ENCODE measurements around the gene TENM4.

Gene TENM4

DNA sequence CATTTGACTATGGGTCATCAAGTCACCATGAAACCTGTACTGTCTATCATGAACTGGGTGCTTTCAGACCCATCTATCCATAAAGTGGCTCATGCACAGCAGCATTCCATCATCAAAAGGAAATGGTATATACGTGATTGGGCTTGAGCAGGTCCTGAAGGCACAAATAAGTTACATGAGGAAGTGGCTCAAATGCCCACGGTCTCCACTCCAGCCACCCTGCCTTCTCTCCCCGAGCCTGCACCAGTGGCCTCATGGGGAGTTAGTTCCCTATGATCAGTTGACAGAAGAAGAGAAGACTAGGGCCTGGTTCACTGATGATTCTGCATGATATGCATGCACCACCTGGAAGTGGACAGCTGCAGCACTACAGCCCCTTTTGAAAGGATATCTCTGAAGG, 312.5 kb downstream of the TENM4 start:
- Mint-ChIP-seq H3K4me3 (no peak overlapping the region), H3K27ac (no peak overlapping the region), H3K9me3 (ENCODE audit: low read depth) (peaks cover 18% of the 10 kb centered on the region), H3K27me3 (peaks cover 6% of the 10 kb centered on the region), H3K36me3 (peaks cover 3% of the 10 kb centered on the region), H3K4me1 (ENCODE audit: low read depth) (no peaks in the 10 kb centered on the region)

DNA sequence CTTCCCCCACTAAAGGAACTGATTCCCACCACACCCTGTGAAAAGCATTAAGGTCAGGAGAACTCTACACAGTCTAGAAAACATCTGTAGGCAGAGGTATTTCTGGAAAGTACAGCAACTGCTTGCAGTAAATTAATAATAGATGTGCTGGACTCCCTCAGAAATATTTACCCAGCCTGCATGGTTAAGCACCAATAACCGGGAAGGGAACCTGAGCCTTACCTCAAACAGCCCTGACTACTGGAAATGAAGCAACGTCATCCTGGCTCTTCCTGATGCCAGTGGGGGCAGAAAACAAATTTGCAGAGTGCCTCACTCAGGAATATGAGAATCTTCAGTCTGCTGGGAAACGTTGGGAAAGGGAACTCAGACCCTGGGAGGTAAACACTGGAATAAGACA, 318.1 kb downstream of the TENM4 start:
- no peak overlapping the region for H3K4me3 Mint-ChIP-seq
- peaks cover 3% of the 10 kb centered on the region for H3K36me3 Mint-ChIP-seq
- peaks cover 1% of the 10 kb centered on the region for H3K27me3 Mint-ChIP-seq
- H3K27ac Mint-ChIP-seq, result no peak overlapping the region
- no peaks in the 10 kb centered on the region for H3K4me1 Mint-ChIP-seq (ENCODE audit: low read depth)
- H3K9me3 Mint-ChIP-seq (ENCODE audit: low read depth), result peaks cover 12% of the 10 kb centered on the region

DNA sequence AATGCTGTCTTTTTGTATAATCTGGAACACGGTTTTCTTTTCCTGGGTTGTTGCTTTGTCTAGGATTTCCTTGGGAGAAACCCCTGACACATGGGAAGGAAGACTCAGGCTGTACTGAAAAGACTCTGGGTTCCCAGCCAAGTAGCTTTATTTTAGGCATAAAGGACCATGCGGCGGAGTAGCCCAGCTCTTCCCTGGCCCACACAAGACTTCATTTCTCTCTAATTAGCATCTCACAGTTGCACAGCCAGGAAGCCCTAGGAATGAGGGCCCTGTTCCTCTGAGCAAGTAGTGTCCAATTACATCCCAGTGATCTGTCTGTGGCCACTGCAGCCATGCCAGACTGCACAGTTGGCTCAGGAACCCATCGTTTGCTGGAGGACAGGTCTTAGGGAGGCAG, 319.5 kb downstream of the TENM4 start:
- no peak overlapping the region for H3K27ac Mint-ChIP-seq
- peaks cover 3% of the 10 kb centered on the region for H3K36me3 Mint-ChIP-seq
- H3K4me3 Mint-ChIP-seq, result no peak overlapping the region

GRCh38 chr11:79119491-79120284, 321.1 kb downstream of the TENM4 start:
- H3K4me1 Mint-ChIP-seq (ENCODE audit: low read depth), result no peaks in the 10 kb centered on the region
- H3K27ac Mint-ChIP-seq, result no peak overlapping the region
- no peaks in the 10 kb centered on the region for H3K9me3 Mint-ChIP-seq (ENCODE audit: low read depth)
- H3K4me3 Mint-ChIP-seq, result no peak overlapping the region
- no peaks in the 10 kb centered on the region for H3K27me3 Mint-ChIP-seq
- H3K36me3 Mint-ChIP-seq, result no peaks in the 10 kb centered on the region

More for the DNA sequence above, 319.5 kb downstream of the TENM4 start:
- Mint-ChIP-seq H3K4me1 (ENCODE audit: low read depth) (no peaks in the 10 kb centered on the region), H3K9me3 (ENCODE audit: low read depth) (peaks cover 8% of the 10 kb centered on the region), H3K27me3 (peaks cover 1% of the 10 kb centered on the region)

GRCh38 chr11:79117488-79117887, 323.3 kb downstream of the TENM4 start:
- Mint-ChIP-seq H3K36me3 (no peaks in the 10 kb centered on the region), H3K27me3 (no peaks in the 10 kb centered on the region), H3K4me3 (no peak overlapping the region), H3K9me3 (ENCODE audit: low read depth) (no peaks in the 10 kb centered on the region), H3K27ac (no peak overlapping the region), H3K4me1 (ENCODE audit: low read depth) (no peaks in the 10 kb centered on the region)

- Mint-ChIP-seq H3K4me1 (ENCODE audit: low read depth) (no peaks in the 10 kb centered on the region), H3K9me3 (ENCODE audit: low read depth) (no peaks in the 10 kb centered on the region), H3K27ac (no peak overlapping the region), H3K36me3 (no peaks in the 10 kb centered on the region), H3K4me3 (no peak overlapping the region), H3K27me3 (no peaks in the 10 kb centered on the region)
Observed at GRCh38 chr11:79116600-79116999, 324.2 kb downstream of the TENM4 start.

DNA sequence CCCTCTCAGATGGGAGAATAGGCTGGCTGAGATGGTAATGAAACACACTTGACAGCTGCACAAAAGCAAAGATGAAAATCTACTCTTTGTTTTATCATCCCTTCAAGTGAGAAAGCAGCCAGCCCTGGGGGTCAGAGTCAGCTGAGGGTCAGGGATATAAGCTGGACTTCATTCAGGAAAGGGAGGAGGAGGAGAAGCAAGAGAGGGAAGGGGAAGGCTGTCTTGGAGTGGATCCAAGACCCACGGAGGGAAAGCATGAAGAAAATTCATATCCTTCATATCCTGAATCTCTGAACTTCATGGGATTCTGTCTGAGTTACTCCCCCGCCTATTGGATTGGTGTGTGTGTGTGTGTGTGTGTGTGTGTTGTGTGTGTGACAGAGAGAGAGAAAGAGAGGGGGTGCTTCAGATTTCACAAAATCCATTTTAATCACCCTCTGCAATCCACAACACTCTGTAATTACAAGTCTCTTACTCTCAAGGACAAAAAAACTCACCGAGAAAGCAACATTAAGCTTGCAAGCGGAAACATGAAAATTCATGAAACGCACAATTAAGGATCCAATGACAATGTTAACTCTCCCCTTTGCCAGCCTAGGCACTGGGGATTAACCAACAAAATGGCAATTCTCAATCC, 327.7 kb downstream of the TENM4 start:
- H3K4me3 Mint-ChIP-seq, result no peak overlapping the region
- H3K4me1 Mint-ChIP-seq (ENCODE audit: low read depth), result no peaks in the 10 kb centered on the region
- no peaks in the 10 kb centered on the region for H3K27me3 Mint-ChIP-seq
- no peaks in the 10 kb centered on the region for H3K36me3 Mint-ChIP-seq
- H3K27ac Mint-ChIP-seq, result no peak overlapping the region
- no peaks in the 10 kb centered on the region for H3K9me3 Mint-ChIP-seq (ENCODE audit: low read depth)

- H3K4me3 Mint-ChIP-seq, result no peak overlapping the region
- no peaks in the 10 kb centered on the region for H3K36me3 Mint-ChIP-seq
- no peaks in the 10 kb centered on the region for H3K4me1 Mint-ChIP-seq (ENCODE audit: low read depth)
- H3K27ac Mint-ChIP-seq, result no peak overlapping the region
- no peaks in the 10 kb centered on the region for H3K9me3 Mint-ChIP-seq (ENCODE audit: low read depth)
- no peaks in the 10 kb centered on the region for H3K27me3 Mint-ChIP-seq
Observed at GRCh38 chr11:79110796-79111195, 330.0 kb downstream of the TENM4 start.

- Mint-ChIP-seq H3K9me3 (ENCODE audit: low read depth) (no peaks in the 10 kb centered on the region), H3K36me3 (no peaks in the 10 kb centered on the region), H3K27ac (no peak overlapping the region), H3K27me3 (no peaks in the 10 kb centered on the region), H3K4me1 (ENCODE audit: low read depth) (no peaks in the 10 kb centered on the region), H3K4me3 (no peak overlapping the region)
Observed at GRCh38 chr11:79110321-79110720, 330.5 kb downstream of the TENM4 start.

DNA sequence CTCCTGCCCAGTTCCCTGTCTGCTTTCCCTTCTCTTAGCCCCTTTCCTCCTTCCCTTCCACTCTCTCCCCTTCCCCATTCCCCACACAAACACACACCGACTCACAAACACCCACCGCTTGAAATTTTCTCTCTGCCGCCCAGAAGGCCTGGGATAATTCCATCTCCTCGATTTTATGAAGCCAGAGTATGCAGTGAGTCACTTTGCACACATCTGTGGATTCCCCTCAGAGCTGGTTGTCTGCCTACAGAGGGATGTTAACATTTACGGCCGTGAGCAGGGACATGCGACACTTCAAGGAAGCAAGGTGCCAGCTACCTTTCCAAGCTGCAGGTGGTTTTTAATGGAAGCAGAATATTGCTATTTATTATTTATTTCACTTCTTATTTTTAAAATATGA, 332.0 kb downstream of the TENM4 start:
- no peaks in the 10 kb centered on the region for H3K36me3 Mint-ChIP-seq
- H3K4me3 Mint-ChIP-seq, result no peak overlapping the region
- no peaks in the 10 kb centered on the region for H3K4me1 Mint-ChIP-seq (ENCODE audit: low read depth)
- H3K27ac Mint-ChIP-seq, result no peak overlapping the region
- H3K27me3 Mint-ChIP-seq, result no peaks in the 10 kb centered on the region
- no peaks in the 10 kb centered on the region for H3K9me3 Mint-ChIP-seq (ENCODE audit: low read depth)

GRCh38 chr11:79102840-79103239, 338.0 kb downstream of the TENM4 start:
- Mint-ChIP-seq H3K4me1 (ENCODE audit: low read depth) (no peaks in the 10 kb centered on the region), H3K27me3 (peaks cover 6% of the 10 kb centered on the region), H3K27ac (no peak overlapping the region), H3K4me3 (no peak overlapping the region), H3K9me3 (ENCODE audit: low read depth) (no peaks in the 10 kb centered on the region), H3K36me3 (no peaks in the 10 kb centered on the region)

DNA sequence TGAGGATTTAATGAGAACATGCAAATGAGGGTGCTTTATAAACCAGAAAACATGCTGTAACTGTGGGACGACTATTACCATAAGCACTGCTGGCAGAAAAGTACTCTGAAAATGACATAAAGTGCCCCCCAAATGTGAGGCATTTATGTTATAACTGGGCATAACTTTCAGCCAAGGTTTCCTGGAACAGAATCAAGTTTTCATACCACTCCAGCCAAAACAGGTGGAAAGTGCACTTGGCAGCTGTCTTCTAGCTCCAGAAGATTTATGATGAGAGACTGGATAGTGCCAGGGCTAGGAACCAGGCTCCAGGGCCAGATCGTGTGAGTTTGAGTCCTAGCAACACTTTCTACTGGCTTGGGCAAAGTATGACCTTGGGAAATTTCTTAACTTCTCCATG, 339.2 kb downstream of the TENM4 start:
- no peaks in the 10 kb centered on the region for H3K9me3 Mint-ChIP-seq (ENCODE audit: low read depth)
- peaks cover 6% of the 10 kb centered on the region for H3K27me3 Mint-ChIP-seq

DNA sequence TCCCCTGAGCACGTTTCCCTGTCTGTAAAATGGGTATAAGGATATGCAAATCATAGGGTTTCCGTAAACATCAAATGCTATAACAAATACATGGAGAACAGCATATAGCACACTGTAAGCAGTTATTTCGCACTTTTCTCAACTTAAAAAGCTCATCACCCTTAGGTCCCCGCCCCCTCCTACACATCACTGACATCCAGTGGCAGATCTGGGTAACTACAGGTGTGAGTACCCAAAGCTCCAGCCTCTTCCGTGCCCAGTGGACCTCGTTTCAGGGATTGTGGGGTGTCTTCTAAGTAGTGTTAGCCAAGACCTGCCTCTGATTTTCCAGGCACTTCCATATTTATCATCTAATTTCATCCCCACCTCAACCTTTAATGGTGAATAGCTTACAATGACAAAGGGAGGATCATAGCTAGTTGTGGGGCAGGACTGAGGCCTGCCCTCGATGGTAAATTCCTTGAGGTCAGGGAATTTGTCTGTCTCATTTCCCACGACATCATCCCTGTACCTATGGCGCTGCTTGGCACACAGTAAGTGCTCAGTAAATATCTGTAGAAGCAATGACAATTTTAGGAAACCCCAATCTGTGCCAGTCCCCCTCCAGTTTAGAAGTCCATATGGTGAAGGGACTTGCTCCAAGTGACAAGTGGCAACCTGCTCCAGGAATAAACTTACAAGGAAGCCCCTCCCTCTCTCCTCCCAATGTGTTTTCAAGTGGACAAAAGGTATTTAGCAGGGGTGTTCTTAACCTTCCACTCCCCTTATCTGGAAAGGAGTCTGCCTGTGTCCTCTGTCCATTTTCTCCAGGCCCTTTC, 340.5 kb downstream of the TENM4 start:
- no peak overlapping the region for H3K4me3 Mint-ChIP-seq
- H3K27ac Mint-ChIP-seq, result no peak overlapping the region
- no peaks in the 10 kb centered on the region for H3K36me3 Mint-ChIP-seq

More for the DNA sequence above, 339.2 kb downstream of the TENM4 start:
- H3K4me1 Mint-ChIP-seq (ENCODE audit: low read depth), result no peaks in the 10 kb centered on the region
- no peak overlapping the region for H3K4me3 Mint-ChIP-seq
- no peak overlapping the region for H3K27ac Mint-ChIP-seq
- H3K36me3 Mint-ChIP-seq, result no peaks in the 10 kb centered on the region

DNA sequence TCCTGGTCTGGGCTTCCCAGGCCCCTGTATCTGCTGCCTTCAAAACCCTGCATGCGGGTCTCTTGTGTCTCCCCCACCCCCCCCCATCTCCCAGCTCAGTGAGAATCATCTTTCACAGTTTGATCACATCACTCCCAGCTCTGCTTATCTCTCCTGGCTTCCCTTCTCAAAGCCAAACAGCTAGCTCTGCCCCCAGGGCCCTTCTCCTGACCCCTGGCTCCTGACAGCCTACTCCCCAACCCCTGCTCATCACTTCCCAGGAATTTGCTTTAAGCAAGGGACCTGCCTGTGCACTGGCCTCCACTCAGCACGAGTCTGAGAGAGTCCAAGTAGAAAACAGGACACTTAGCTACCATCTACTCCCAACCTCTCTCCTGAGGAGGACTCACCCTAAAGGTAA, 342.7 kb downstream of the TENM4 start:
- Mint-ChIP-seq H3K27me3 (peaks cover 6% of the 10 kb centered on the region), H3K27ac (no peak overlapping the region), H3K36me3 (no peaks in the 10 kb centered on the region), H3K4me3 (no peak overlapping the region), H3K4me1 (ENCODE audit: low read depth) (no peaks in the 10 kb centered on the region), H3K9me3 (ENCODE audit: low read depth) (no peaks in the 10 kb centered on the region)

More for the DNA sequence above, 340.5 kb downstream of the TENM4 start:
- Mint-ChIP-seq H3K27me3 (peaks cover 6% of the 10 kb centered on the region), H3K9me3 (ENCODE audit: low read depth) (no peaks in the 10 kb centered on the region), H3K4me1 (ENCODE audit: low read depth) (no peaks in the 10 kb centered on the region)

DNA sequence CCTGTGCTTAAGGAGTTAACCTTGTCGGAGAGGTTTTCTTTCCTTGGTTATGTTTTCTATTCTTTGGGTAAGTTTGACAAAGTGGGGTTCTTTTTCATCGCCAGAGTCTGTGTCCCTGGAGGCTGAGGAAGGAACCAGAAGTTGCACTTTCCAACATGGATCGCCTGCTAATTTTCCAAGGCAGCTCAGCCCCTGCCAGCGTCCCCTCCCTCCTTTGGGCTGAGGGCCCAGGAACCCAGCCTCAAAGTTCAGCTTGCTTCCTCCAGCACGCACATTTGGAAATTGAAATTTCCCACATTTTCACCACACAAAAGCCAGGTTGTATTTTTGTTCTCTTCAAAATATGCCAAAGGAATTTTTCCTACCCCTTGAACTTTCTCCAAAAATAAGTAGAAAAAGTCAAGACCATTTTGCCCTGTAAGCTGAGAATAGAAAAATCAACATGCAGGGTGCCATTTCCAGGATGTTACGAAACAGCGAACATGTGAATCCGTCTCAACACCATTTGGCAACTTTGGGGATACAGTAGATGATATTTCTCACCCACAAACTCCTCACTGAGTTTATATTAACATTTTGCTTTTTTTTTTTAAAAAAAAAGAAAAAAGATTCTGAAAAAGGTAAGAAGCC, 343.5 kb downstream of the TENM4 start:
- H3K27me3 Mint-ChIP-seq, result peaks cover 6% of the 10 kb centered on the region
- H3K4me3 Mint-ChIP-seq, result no peak overlapping the region
- no peaks in the 10 kb centered on the region for H3K36me3 Mint-ChIP-seq
- H3K4me1 Mint-ChIP-seq (ENCODE audit: low read depth), result no peaks in the 10 kb centered on the region
- H3K27ac Mint-ChIP-seq, result no peak overlapping the region
- no peaks in the 10 kb centered on the region for H3K9me3 Mint-ChIP-seq (ENCODE audit: low read depth)
